ENCODE data around the gene TFDP1.
"Not testable (repeated sequence)": the region's sequence is repeated elsewhere in the genome, so short reads cannot be mapped to it uniquely, and the experiment has no call there.

Gene TFDP1

GRCh38 chr13:113620036-113620796 lies 35.7 kb downstream of the TFDP1 start:
- Histone ChIP-seq H3K27me3 (ENCODE audit: insufficient read depth, low read length) (no peaks in the 10 kb centered on the region), H3K4me2 (ENCODE audit: low read length) (no peak overlapping the region), H3K79me2 (ENCODE audit: insufficient read depth, low read length) (peaks cover 42% of the 10 kb centered on the region), H3K9me2 (ENCODE audit: low read depth, low read length) (no peaks in the 10 kb centered on the region), H3K36me3 (ENCODE audit: insufficient read depth, low read length) (peaks cover 96% of the 10 kb centered on the region), H2AFZ (ENCODE audit: low read length) (no peak overlapping the region), H4K20me1 (ENCODE audit: insufficient read depth, low read length) (no peaks in the 10 kb centered on the region), H3K4me1 (ENCODE audit: insufficient read depth, low read length, severe bottlenecking) (no peaks in the 10 kb centered on the region), H3K9ac (ENCODE audit: low read length) (no peak overlapping the region), H3F3A (ENCODE audit: insufficient read depth, low read length) (no peaks in the 10 kb centered on the region), H3K4me3 (ENCODE audit: low read depth, low read length, poor library complexity, severe bottlenecking) (no peak overlapping the region), H3K9me3 (ENCODE audit: low read length) (no peaks in the 10 kb centered on the region), H3K27ac (ENCODE audit: low read depth, low read length, poor library complexity, severe bottlenecking) (no peak overlapping the region)
- TF ChIP-seq CTCF (IDR thresholded peaks at IDR 0.05; ENCODE audit: low read length) (no peak), EZH2 (IDR thresholded peaks at IDR 0.05; ENCODE audit: borderline replicate concordance, low read length) (no peak)

GRCh38 chr13:113621046-113621445 lies 36.5 kb downstream of the TFDP1 start:
- no peak overlapping the region for H3K9ac ChIP-seq (ENCODE audit: low read length)
- H3K36me3 ChIP-seq (ENCODE audit: insufficient read depth, low read length), result peaks cover 96% of the 10 kb centered on the region
- H4K20me1 ChIP-seq (ENCODE audit: insufficient read depth, low read length), result no peaks in the 10 kb centered on the region
- no peak for TF ChIP-seq EZH2 (IDR thresholded peaks at IDR 0.05; ENCODE audit: borderline replicate concordance, low read length)
- TF ChIP-seq CTCF (IDR thresholded peaks at IDR 0.05; ENCODE audit: low read length), result no peak
- H3K27me3 ChIP-seq (ENCODE audit: insufficient read depth, low read length), result no peaks in the 10 kb centered on the region
- no peaks in the 10 kb centered on the region for H3K9me2 ChIP-seq (ENCODE audit: low read depth, low read length)
- H3K79me2 ChIP-seq (ENCODE audit: insufficient read depth, low read length), result peaks cover 35% of the 10 kb centered on the region
- H3F3A ChIP-seq (ENCODE audit: insufficient read depth, low read length), result no peaks in the 10 kb centered on the region
- H2AFZ ChIP-seq (ENCODE audit: low read length), result no peak overlapping the region
- H3K4me3 ChIP-seq (ENCODE audit: low read depth, low read length, poor library complexity, severe bottlenecking), result no peak overlapping the region
- H3K9me3 ChIP-seq (ENCODE audit: low read length), result no peaks in the 10 kb centered on the region
- no peak overlapping the region for H3K27ac ChIP-seq (ENCODE audit: low read depth, low read length, poor library complexity, severe bottlenecking)
- H3K4me1 ChIP-seq (ENCODE audit: insufficient read depth, low read length, severe bottlenecking), result no peaks in the 10 kb centered on the region
- no peak overlapping the region for H3K4me2 ChIP-seq (ENCODE audit: low read length)

- H3K79me2 ChIP-seq (ENCODE audit: insufficient read depth, low read length), result peaks cover 34% of the 10 kb centered on the region
- peaks cover 96% of the 10 kb centered on the region for H3K36me3 ChIP-seq (ENCODE audit: insufficient read depth, low read length)
- H3K9me2 ChIP-seq (ENCODE audit: low read depth, low read length), result not testable (repeated sequence)
Observed at GRCh38 chr13:113621498-113621897, 36.9 kb downstream of the TFDP1 start.

GRCh38 chr13:113621986-113622550 lies 37.5 kb downstream of the TFDP1 start:
- H2AFZ ChIP-seq (ENCODE audit: low read length); H3K9me2 ChIP-seq (ENCODE audit: low read depth, low read length); H3K4me3 ChIP-seq (ENCODE audit: low read depth, low read length, poor library complexity, severe bottlenecking); H3F3A ChIP-seq (ENCODE audit: insufficient read depth, low read length); H3K9me3 ChIP-seq (ENCODE audit: low read length); H3K27ac ChIP-seq (ENCODE audit: low read depth, low read length, poor library complexity, severe bottlenecking); H3K9ac ChIP-seq (ENCODE audit: low read length); H3K27me3 ChIP-seq (ENCODE audit: insufficient read depth, low read length); H3K4me1 ChIP-seq (ENCODE audit: insufficient read depth, low read length, severe bottlenecking); H3K4me2 ChIP-seq (ENCODE audit: low read length); H4K20me1 ChIP-seq (ENCODE audit: insufficient read depth, low read length): not testable (repeated sequence)
- peaks cover 96% of the 10 kb centered on the region for H3K36me3 ChIP-seq (ENCODE audit: insufficient read depth, low read length)
- H3K79me2 ChIP-seq (ENCODE audit: insufficient read depth, low read length), result peaks cover 34% of the 10 kb centered on the region

More at GRCh38 chr13:113621498-113621897, 36.9 kb downstream of the TFDP1 start:
- not testable (repeated sequence) for H3K9me3 ChIP-seq (ENCODE audit: low read length); H3K27ac ChIP-seq (ENCODE audit: low read depth, low read length, poor library complexity, severe bottlenecking); H3F3A ChIP-seq (ENCODE audit: insufficient read depth, low read length); H3K9ac ChIP-seq (ENCODE audit: low read length); H3K4me2 ChIP-seq (ENCODE audit: low read length); H2AFZ ChIP-seq (ENCODE audit: low read length); H4K20me1 ChIP-seq (ENCODE audit: insufficient read depth, low read length); H3K4me3 ChIP-seq (ENCODE audit: low read depth, low read length, poor library complexity, severe bottlenecking); H3K4me1 ChIP-seq (ENCODE audit: insufficient read depth, low read length, severe bottlenecking); H3K27me3 ChIP-seq (ENCODE audit: insufficient read depth, low read length)
- peak; percentile 28; the same call in 1 of the 2 replicates for TF ChIP-seq CTCF (IDR thresholded peaks at IDR 0.05; ENCODE audit: low read length)
